Spleen (tissue), 7 donors: ENCODE measurements around the gene PITHD1.

Experiments
- CTCF ChIP-seq, 11 experiments: fragments of 200-600 bp in 7 of 11; fragments of 450-650 bp in 4 of 11; sonication (generic) in 4 of 11; IDR thresholded peaks in 8 of 11; conservative IDR thresholded peaks in 3 of 11; 1 replicate in 7 of 11; 2 replicates in 4 of 11; pipeline versions ENCODE4 v1.4.0 to v1.8.0; 2016 to 2021; ENCODE audit warnings: antibody characterized with exemption in 11 of 11, inconsistent platforms in 4 of 11, mild to moderate bottlenecking in 1 of 11
- POLR2A ChIP-seq, 3 donors: fragments of 450-650 bp; IDR thresholded peaks; one replicate each; pipeline ENCODE4 v1.5.1; 2017; ENCODE audit warnings: antibody characterized with exemption in 3 of 3, mild to moderate bottlenecking in 1 of 3
- donor health status: DM: no; HTN: no; CAD: no; lungs with moderate emphysema.
- donor health status: DM: no; HTN: no; CAD: no.
- donor health status: DM: no; HTN: no; CAD: no.

GRCh38 chr1:23836037-23836436, 57.8 kb downstream of the PITHD1 start:
- TF ChIP-seq POLR2A (IDR thresholded peaks at IDR 0.05) (no peak), CTCF (IDR thresholded peaks at IDR 0.05 in 8 of 11, conservative IDR thresholded peaks at IDR 0.05 in 3 of 11) (no peak)
